Calu3 (cell line): ENCODE data around the gene FAM210B. TPM values are rescaled to one million over a fixed set of nuclear protein-coding genes. Genes with fewer than 3 reads are reported as not detected.

Experiments used
- BruUV-seq: library from RNA; stranded (reverse); fragments of 400-500 nt; replicated peaks from 2 replicates; lab custom pipeline; 2021; lab: Mats Ljungman, UMichigan
- CTCF ChIA-PET: fragments of 300-600 bp; sonication (Branson Sonifier 250); formaldehyde crosslinking; loops from one replicate; lab custom pipeline; 2022; ENCODE audit warnings: antibody characterized with exemption; lab: Charles Lee
- DNase-seq: peaks from one replicate; pipeline ENCODE4 v3.0.0; 2022
- H3K27ac Mint-ChIP-seq: one replicate; pipeline ENCODE4 v1.8.0; 2022; ENCODE audit warnings: mixed read lengths; ENCODE audit not compliant: unreplicated experiment
- H3K27me3 Mint-ChIP-seq: one replicate; pipeline ENCODE4 v1.8.0; 2022; ENCODE audit warnings: mixed read lengths; ENCODE audit not compliant: unreplicated experiment
- H3K36me3 Mint-ChIP-seq: one replicate; pipeline ENCODE4 v1.8.0; 2022; ENCODE audit warnings: mild to moderate bottlenecking, moderate library complexity, mixed read lengths; ENCODE audit not compliant: insufficient read depth, unreplicated experiment
- H3K4me1 Mint-ChIP-seq: one replicate; pipeline ENCODE4 v1.8.0; 2022; ENCODE audit warnings: mild to moderate bottlenecking, low read depth, mixed read lengths; ENCODE audit not compliant: unreplicated experiment
- H3K4me3 Mint-ChIP-seq: one replicate; pipeline ENCODE4 v1.8.0; 2022; ENCODE audit warnings: mild to moderate bottlenecking, low read depth, moderate library complexity, mixed read lengths; ENCODE audit not compliant: unreplicated experiment
- H3K9me3 Mint-ChIP-seq: one replicate; pipeline ENCODE4 v1.8.0; 2022; ENCODE audit warnings: low read depth, mixed read lengths; ENCODE audit not compliant: unreplicated experiment
- CTCF ChIP-seq: fragments of 200-600 bp; IDR thresholded peaks from one replicate; pipeline ENCODE4 v1.8.0; 2022; ENCODE audit warnings: antibody characterized with exemption; ENCODE audit not compliant: unreplicated experiment
- intact Hi-C: fragments of 100-400 bp; cut with micrococcal nuclease; formaldehyde crosslinking; loops from one replicate; pipeline ENCODE4 v1.10.0; 2022; ENCODE audit not compliant: unreplicated experiment
- total RNA-seq: library from RNA; stranded (reverse); gene quantifications from 2 replicates; pipeline ENCODE4 v1.2.3, GENCODE V29; 2022

FAM210B gene
- total RNA-seq, 1 experiment from 2014 or later = 8.7 TPM

- TF ChIP-seq CTCF = no peak
- no TSS peak for BruUV-seq
- CTCF ChIA-PET = no interaction called here
- H3K4me1 Mint-ChIP-seq = no peaks in the 10 kb centered on the region
- peaks cover 7% of the 10 kb centered on the region for H3K36me3 Mint-ChIP-seq
- intact Hi-C loops = no loop called here
- H3K27me3 Mint-ChIP-seq = no peaks in the 10 kb centered on the region
- DNase-seq = no peak
- no peak overlapping the region for H3K27ac Mint-ChIP-seq
- no peak overlapping the region for H3K4me3 Mint-ChIP-seq
- no peaks in the 10 kb centered on the region for H3K9me3 Mint-ChIP-seq
Observed at GRCh38 chr20:56412949-56413348, 54.2 kb downstream of the FAM210B start.

- intact Hi-C loops = no loop called here
- no peaks in the 10 kb centered on the region for H3K9me3 Mint-ChIP-seq
- H3K4me3 Mint-ChIP-seq = no peak overlapping the region
- H3K27me3 Mint-ChIP-seq = no peaks in the 10 kb centered on the region
- H3K36me3 Mint-ChIP-seq = no peaks in the 10 kb centered on the region
- CTCF ChIA-PET = interaction anchor here (0.6 kb wide), 1 partner anchor 743 kb away, joined by 3 read pairs; no protein-coding TSS in a partner anchor
- no peak for TF ChIP-seq CTCF
- BruUV-seq = no TSS peak
- no peak for DNase-seq
- H3K4me1 Mint-ChIP-seq = no peaks in the 10 kb centered on the region
- no peak overlapping the region for H3K27ac Mint-ChIP-seq
Observed at GRCh38 chr20:56414842-56415765, 56.3 kb downstream of the FAM210B start.

- H3K4me1 Mint-ChIP-seq = peaks cover 7% of the 10 kb centered on the region
- intact Hi-C loops = no loop called here
- CTCF ChIA-PET = no interaction called here
Observed at GRCh38 chr20:56417402-56417801, 58.6 kb downstream of the FAM210B start.

GRCh38 chr20:56417911-56418310 lies 59.1 kb downstream of the FAM210B start:
- DNase-seq = no peak
- Mint-ChIP-seq H3K27ac (peak overlapping the region; percentile 40), H3K27me3 (no peaks in the 10 kb centered on the region), H3K9me3 (no peaks in the 10 kb centered on the region), H3K36me3 (no peaks in the 10 kb centered on the region), H3K4me1 (peaks cover 12% of the 10 kb centered on the region), H3K4me3 (no peak overlapping the region)
- BruUV-seq = no TSS peak
- CTCF ChIA-PET = no interaction called here
- no peak for TF ChIP-seq CTCF
- intact Hi-C loops = no loop called here

More at GRCh38 chr20:56417402-56417801, 58.6 kb downstream of the FAM210B start:
- H3K4me3 Mint-ChIP-seq = no peak overlapping the region
- no peak for DNase-seq
- TF ChIP-seq CTCF = no peak
- no peaks in the 10 kb centered on the region for H3K27me3 Mint-ChIP-seq
- H3K36me3 Mint-ChIP-seq = no peaks in the 10 kb centered on the region
- no peaks in the 10 kb centered on the region for H3K9me3 Mint-ChIP-seq
- H3K27ac Mint-ChIP-seq = no peak overlapping the region
- no TSS peak for BruUV-seq

Other genes starting within 250 kb of the FAM210B start
- gene MC3R, start 110.2 kb upstream of the FAM210B start, total RNA-seq = not detected in 2 replicates
- 73.8 and 75.5 TPM in 2 replicates for gene AURKA, start 33.2 kb downstream of the FAM210B start, total RNA-seq
- 41.0 and 44.3 TPM in 2 replicates for gene CSTF1, start 33.7 kb downstream of the FAM210B start, total RNA-seq
- gene CASS4, start 53.3 kb downstream of the FAM210B start, total RNA-seq = 0.24 and 0.27 TPM in 2 replicates
- 67.2 and 68.7 TPM in 2 replicates for gene RTF2, start 109.7 kb downstream of the FAM210B start, total RNA-seq
- gene FAM209A, start 165.8 kb downstream of the FAM210B start, total RNA-seq = 0.40 and 0.95 TPM in 2 replicates
- gene FAM209B, start 174.3 kb downstream of the FAM210B start, total RNA-seq = not detected in 2 replicates